Smooth muscle cell (in vitro differentiated cells): Measurements from ENCODE around the gene PPP1R1C. TPM values are rescaled to one million over a fixed set of nuclear protein-coding genes. Genes with fewer than 3 reads are reported as not detected.
A peak's percentile ranks its signal among the peaks of the same experiment; 100 is the strongest.

Source experiments
- DNase-seq: peaks from one replicate; lab custom pipeline; 2025; ENCODE audit not compliant: unreplicated experiment; lab: John Stamatoyannopoulos, UW
- H2AFZ ChIP-seq: fragments of 200-600 bp; sonication (generic); 2 replicates; pipeline ENCODE4 v1.6.0; 2016; ENCODE audit warnings: antibody characterized with exemption, low read depth, mild to moderate bottlenecking
- H3F3A ChIP-seq: fragments of 200-600 bp; sonication (generic); 2 replicates; pipeline ENCODE4 v1.6.0; 2017; ENCODE audit warnings: antibody characterized with exemption, low read depth
- H3K27ac ChIP-seq: fragments of 200-600 bp; sonication (generic); 2 replicates; pipeline ENCODE4 v1.5.1; 2016; ENCODE audit warnings: low read depth, mild to moderate bottlenecking
- H3K27me3 ChIP-seq: fragments of 200-600 bp; sonication (generic); 2 replicates; pipeline ENCODE4 v1.6.1; 2016; ENCODE audit warnings: low read depth, mild to moderate bottlenecking
- H3K36me3 ChIP-seq: fragments of 200-600 bp; sonication (generic); 2 replicates; pipeline ENCODE4 v1.5.1; 2016; ENCODE audit warnings: low read depth
- H3K4me1 ChIP-seq: fragments of 200-600 bp; sonication (generic); 2 replicates; pipeline ENCODE4 v1.5.1; 2016; ENCODE audit warnings: low read depth
- H3K4me2 ChIP-seq: fragments of 200-600 bp; sonication (generic); 2 replicates; pipeline ENCODE4 v1.6.0; 2016; ENCODE audit warnings: mild to moderate bottlenecking
- H3K4me3 ChIP-seq: fragments of 200-600 bp; sonication (generic); 2 replicates; pipeline ENCODE4 v1.5.1; 2016; ENCODE audit warnings: mild to moderate bottlenecking
- H3K79me2 ChIP-seq: fragments of 200-600 bp; sonication (generic); 2 replicates; pipeline ENCODE4 v1.6.0; 2016; ENCODE audit warnings: low read depth, mild to moderate bottlenecking
- H3K9ac ChIP-seq: fragments of 200-600 bp; sonication (generic); 2 replicates; pipeline ENCODE4 v1.6.0; 2016; ENCODE audit warnings: low read depth
- H3K9me3 ChIP-seq: fragments of 200-600 bp; sonication (generic); replicated peaks from 2 replicates; pipeline ENCODE4 v1.5.1; 2016; ENCODE audit warnings: low read depth
- H4K20me1 ChIP-seq: fragments of 200-600 bp; sonication (generic); 2 replicates; pipeline ENCODE4 v1.6.0; 2016; ENCODE audit warnings: low read depth
- CTCF ChIP-seq: fragments of 200-600 bp; sonication (generic); IDR thresholded peaks from 2 replicates; pipeline ENCODE4 v1.5.1; 2017; ENCODE audit warnings: borderline replicate concordance, mild to moderate bottlenecking, antibody characterized with exemption; ENCODE audit not compliant: insufficient read depth, poor library complexity, severe bottlenecking
- WGBS: methylation state at CpG from one replicate; pipeline ENCODE4 v1.1.7; 2016; ENCODE audit warnings: low lambda C conversion rate; 5-methylcytosine and 5-hydroxymethylcytosine counted together
- polyA plus RNA-seq: library from polyadenylated mRNA; unstranded; fragments of >200 nt; fragmentation: Nextera tagmentation; extraction: Ambion mirVana; gene quantifications from 2 replicates; pipeline ENCODE4 v1.2.1, GENCODE V29; 2016
- total RNA-seq: library from RNA; depleted of rRNA; stranded (reverse); fragments of >200 nt; gene quantifications from 2 replicates; pipeline ENCODE4 v1.2.3, GENCODE V29; 2014

The PPP1R1C gene
- total and polyA plus RNA-seq, 2 experiments from 2014 or later: 2.3 to 3.3 TPM

- no peak for TF ChIP-seq CTCF
- Histone ChIP-seq H3K9ac (no peak overlapping the region), H3F3A (peaks cover 7% of the 10 kb centered on the region), H3K27ac (no peak overlapping the region), H3K9me3 (no peaks in the 10 kb centered on the region), H3K79me2 (no peaks in the 10 kb centered on the region), H3K4me3 (no peak overlapping the region), H2AFZ (peak overlapping the region; percentile 61), H3K4me2 (peak overlapping the region; percentile 62), H3K27me3 (no peaks in the 10 kb centered on the region), H3K36me3 (no peaks in the 10 kb centered on the region), H3K4me1 (peaks cover 27% of the 10 kb centered on the region), H4K20me1 (no peaks in the 10 kb centered on the region)
- DNase-seq: no peak
- WGBS: 61% methylated on average over 3 of the region's 3 CpGs
Measured at GRCh38 chr2:182068811-182069210, 83.2 kb downstream of the PPP1R1C start.

GRCh38 chr2:182069416-182069815, 83.8 kb downstream of the PPP1R1C start:
- no peak for TF ChIP-seq CTCF
- Histone ChIP-seq H3K79me2 (no peaks in the 10 kb centered on the region), H4K20me1 (no peaks in the 10 kb centered on the region), H3K36me3 (no peaks in the 10 kb centered on the region), H3K27me3 (no peaks in the 10 kb centered on the region), H3K27ac (no peak overlapping the region), H3K4me2 (peak overlapping the region; percentile 62), H3F3A (peaks cover 7% of the 10 kb centered on the region), H3K9ac (no peak overlapping the region), H2AFZ (no peak overlapping the region), H3K4me3 (no peak overlapping the region), H3K9me3 (no peaks in the 10 kb centered on the region), H3K4me1 (peaks cover 27% of the 10 kb centered on the region)
- no peak for DNase-seq

GRCh38 chr2:182069908-182070307, 84.3 kb downstream of the PPP1R1C start:
- Histone ChIP-seq H3K4me2 (no peak overlapping the region), H3F3A (peaks cover 7% of the 10 kb centered on the region), H3K9ac (no peak overlapping the region), H3K27ac (no peak overlapping the region), H3K36me3 (no peaks in the 10 kb centered on the region), H3K9me3 (no peaks in the 10 kb centered on the region), H3K27me3 (no peaks in the 10 kb centered on the region), H3K79me2 (no peaks in the 10 kb centered on the region), H4K20me1 (no peaks in the 10 kb centered on the region), H3K4me1 (peaks cover 27% of the 10 kb centered on the region), H2AFZ (no peak overlapping the region), H3K4me3 (no peak overlapping the region)
- 86% methylated on average over 2 of the region's 2 CpGs for WGBS
- no peak for DNase-seq
- no peak for TF ChIP-seq CTCF

GRCh38 chr2:182070736-182071135, 85.1 kb downstream of the PPP1R1C start:
- H4K20me1 ChIP-seq: no peaks in the 10 kb centered on the region
- no peak overlapping the region for H3K4me2 ChIP-seq
- 91% methylated on average over 2 of the region's 2 CpGs for WGBS
- H3K36me3 ChIP-seq: no peaks in the 10 kb centered on the region
- H3K9me3 ChIP-seq: no peaks in the 10 kb centered on the region
- H3K4me3 ChIP-seq: no peak overlapping the region
- no peak overlapping the region for H3K27ac ChIP-seq
- no peaks in the 10 kb centered on the region for H3K79me2 ChIP-seq
- no peak overlapping the region for H3K9ac ChIP-seq
- H2AFZ ChIP-seq: no peak overlapping the region
- TF ChIP-seq CTCF: no peak
- no peak for DNase-seq
- H3K27me3 ChIP-seq: no peaks in the 10 kb centered on the region
- H3K4me1 ChIP-seq: peaks cover 27% of the 10 kb centered on the region
- peaks cover 7% of the 10 kb centered on the region for H3F3A ChIP-seq
